NOMO-1 (cell line): ENCODE measurements around the gene PDLIM4.

Experiments
- DNase-seq, 2 experiments: peaks; one replicate each; lab custom pipeline; 2025; ENCODE audit not compliant: unreplicated experiment in 2 of 2; lab: John Stamatoyannopoulos, UW

Gene PDLIM4

GRCh38 chr5:132266031-132266835 is 8.7 kb downstream of the PDLIM4 start:
- no peak for DNase-seq

DNA sequence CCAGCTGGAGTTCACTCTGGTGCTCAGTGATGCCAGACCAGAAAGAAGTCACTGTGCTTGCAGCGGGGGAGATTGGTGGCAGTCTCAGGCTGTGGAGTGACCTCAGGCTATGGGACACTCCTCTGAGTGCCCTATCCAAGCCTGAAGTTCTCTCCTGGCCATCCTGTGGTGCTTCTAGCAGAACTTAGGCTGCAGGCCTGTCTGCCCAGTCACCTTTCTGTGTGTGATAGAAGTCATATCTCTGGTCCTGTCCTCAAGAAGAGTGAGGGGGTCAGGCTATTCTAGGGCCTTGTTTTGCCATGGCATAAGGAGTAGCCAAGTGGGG is 9.3 kb downstream of the PDLIM4 start:
- DNase-seq = no peak

- DNase-seq = no peak
Observed at GRCh38 chr5:132267166-132267739, 9.8 kb downstream of the PDLIM4 start.

- DNase-seq = no peak
Observed at GRCh38 chr5:132267931-132268768, 10.7 kb downstream of the PDLIM4 start.

- no peak for DNase-seq
Observed at GRCh38 chr5:132268769-132269551, 11.5 kb downstream of the PDLIM4 start.

DNA sequence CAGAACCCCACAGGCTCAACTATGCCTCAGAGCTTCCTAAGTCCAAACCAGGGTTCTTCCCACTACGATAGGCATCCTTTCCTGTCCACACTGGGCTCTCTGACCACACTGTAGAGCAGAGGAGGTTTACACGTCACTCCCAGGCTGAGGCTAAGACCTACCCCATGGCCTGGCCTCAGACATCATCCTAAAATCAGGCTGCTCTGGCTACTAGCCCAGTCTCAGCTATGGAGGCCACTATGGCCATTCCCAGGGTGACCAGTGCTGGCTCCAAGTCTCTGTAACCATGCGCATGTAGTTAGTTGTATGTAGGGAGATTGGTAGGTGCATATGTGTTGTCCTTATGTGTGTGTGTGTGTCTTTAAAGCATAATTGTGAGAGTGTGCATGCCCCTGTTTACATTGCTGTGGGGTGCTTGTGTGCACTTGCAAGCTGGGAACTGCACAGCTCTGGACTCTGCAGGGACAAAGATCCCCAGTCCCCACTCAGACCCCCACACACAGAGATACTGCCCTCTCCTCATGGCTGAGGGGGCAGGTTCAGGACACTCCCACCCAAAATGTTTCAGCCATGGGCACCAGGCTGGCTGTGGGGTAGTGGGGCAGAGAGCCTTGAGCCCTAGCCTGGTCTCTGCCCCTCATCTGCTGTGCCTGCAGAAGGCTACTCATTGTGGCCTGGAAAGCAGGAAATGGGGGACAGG is 12.3 kb downstream of the PDLIM4 start:
- no peak for DNase-seq

DNA sequence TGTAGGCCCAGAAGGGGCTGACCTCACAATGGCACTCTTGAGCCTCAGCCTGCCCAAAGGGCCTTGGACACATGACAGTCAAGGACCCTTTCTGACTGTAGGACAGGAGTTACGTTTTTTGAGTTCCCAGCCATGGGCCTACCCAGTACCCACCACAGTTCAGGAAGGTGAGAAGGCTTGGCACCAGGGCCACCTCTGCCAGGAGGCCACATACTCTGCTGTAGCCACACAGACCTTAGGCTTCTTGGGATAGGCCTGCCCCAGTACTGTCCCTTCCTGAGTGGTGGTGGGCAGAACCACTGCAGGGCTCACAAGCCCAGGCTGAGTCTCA is 12.8 kb downstream of the PDLIM4 start:
- DNase-seq = no peak

- no peak for DNase-seq
Observed at GRCh38 chr5:132270706-132271105, 13.2 kb downstream of the PDLIM4 start.

GRCh38 chr5:132271251-132272246 is 14.1 kb downstream of the PDLIM4 start:
- DNase-seq = no peak

DNA sequence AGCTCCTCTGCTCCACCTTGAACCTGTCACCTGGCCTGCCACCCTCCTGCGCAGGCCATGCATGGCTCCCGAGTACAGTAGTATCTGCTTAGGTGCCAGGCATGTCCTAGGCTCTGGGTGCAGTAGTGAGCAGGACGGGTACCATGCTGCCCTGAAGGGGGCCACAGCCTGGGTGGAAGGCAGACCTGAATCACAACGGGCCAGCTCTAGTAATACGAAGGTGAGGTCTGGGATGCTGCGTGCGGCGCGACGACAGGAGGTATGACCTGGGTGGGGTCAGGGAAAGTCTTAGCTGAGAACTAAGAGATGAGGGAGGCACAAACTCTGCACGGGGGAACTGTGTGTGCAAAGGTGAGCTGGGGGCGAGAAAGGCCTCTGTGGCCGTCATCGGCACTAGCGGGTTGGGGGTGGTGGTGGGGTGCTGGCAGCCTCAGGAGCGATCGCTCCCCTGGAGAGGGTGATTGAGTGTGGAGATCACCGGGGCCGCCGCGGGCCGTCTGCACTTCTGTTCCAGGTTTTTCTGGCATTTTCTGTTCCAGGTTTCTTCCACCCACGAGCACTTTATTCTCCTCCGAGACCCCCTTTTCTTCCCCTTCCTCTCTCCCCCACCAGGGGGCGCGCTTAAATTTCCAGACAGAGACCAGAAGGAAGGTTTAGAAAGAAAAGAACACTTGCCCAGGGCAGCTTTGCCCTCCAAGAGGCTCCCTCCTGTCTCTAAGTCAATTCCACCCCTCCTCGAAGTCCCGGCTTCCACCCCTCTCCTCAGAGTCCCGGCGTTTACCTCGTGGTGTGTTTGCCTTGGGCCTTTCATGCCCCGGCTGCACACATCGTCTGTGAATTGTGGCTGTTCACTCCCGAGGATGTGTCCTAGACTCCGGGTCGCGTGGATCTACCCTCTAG is 15.1 kb downstream of the PDLIM4 start:
- peak; percentile 12 to 56 for DNase-seq

GRCh38 chr5:132273631-132274030 is 16.1 kb downstream of the PDLIM4 start:
- no peak for DNase-seq

- no peak for DNase-seq
Observed at GRCh38 chr5:132274050-132274792, 16.7 kb downstream of the PDLIM4 start.

DNA sequence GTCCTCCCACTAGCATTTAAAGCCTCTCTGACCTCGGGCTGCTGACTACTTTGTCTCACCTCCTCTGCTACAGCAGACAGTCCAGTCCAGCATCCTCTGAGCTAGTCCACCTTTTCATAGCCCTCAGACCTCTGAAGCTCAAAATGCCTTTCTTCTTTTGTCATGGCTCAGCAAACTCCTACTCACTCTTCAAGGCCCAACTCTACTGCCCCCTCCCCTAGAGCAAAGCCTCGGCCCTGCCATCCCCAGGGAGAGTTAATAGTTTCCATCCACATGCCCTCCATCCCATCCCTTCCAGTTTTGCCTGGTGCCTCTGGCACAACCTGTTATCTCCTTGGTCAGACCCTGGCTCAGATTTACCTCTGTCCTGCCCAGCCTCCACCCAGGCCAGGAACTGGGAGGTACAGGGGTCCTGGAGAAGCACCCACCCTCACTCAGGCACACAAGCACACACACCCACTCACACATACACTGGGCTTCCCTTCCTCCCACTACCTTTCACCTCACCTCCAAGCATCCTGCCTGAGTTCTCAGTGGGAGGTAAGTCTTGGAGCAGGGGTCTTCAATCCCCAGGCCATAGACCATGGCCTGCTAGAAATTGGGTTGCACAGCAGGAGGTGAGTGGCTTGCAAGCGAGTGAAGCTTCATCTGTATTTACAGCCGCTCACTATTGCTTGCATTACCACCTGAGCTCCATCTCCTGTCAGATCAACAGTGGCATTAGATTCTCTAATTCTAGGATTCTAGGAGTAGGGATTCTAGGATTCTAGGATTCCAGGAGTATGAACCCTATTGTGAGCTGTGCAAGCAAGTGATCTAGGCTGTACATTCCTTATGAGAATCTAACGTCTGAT is 18.1 kb downstream of the PDLIM4 start:
- no peak for DNase-seq

DNA sequence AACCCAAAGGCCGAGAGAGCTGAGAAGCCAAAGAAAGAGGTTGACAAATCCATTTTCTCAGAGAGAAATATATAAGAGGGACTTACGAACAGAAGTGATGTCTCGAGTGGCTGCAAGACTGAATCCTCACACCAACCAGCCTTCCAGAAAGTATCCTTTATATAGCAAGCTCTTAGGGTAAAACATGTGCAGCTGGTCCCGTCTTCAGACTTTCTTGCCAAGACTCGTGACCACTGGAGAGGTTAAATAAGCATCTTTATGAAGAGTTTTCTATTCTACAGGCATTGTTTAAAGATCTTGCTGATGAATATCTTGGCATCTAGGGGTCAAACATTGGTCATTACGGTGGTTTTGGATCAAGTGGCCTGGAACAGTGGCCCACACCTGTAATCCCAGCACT is 19.8 kb downstream of the PDLIM4 start:
- DNase-seq = no peak

DNA sequence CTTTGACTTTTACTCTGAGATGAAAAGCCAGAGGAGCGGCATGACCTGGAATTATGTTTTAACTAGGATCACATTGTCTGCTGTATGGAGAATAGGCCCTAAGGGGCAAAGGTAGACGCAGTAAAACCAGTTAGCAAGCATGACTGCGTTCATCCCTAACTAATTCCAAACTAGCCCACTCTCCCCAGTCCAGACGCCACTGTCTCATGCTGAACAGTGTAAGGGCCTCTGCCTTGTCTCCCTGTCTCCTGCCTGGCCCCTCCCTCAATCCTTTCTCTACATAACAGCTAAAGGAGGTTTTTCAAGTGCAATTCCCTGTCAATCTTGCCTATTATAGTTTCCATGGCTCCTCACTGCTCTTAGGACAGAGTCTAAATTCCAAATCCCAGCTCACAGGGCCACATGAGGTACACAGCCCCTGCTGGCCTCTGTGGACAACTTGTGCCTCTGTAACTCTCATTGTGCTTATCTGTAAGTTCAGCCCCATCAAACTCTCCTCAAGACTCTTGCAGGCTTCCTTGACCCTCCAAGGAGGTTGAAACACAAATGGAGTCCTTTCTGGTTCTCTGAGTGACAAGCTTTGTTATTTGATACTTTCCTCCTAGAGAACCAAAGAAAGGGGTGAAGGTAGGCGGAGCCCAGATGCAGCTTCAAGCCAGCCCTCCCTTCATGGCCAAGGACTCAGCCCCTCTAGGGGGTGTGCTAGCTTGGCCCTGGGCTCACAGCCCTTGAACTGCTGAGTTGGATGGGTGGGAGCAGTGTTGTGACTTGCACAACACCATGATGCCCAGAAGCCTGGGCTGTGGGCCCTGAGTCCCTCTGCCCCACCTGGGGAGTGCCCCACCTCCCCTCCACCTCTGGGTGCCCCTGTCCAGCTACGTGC is 20.7 kb downstream of the PDLIM4 start:
- no peak for DNase-seq

GRCh38 chr5:132279801-132280200 is 22.3 kb downstream of the PDLIM4 start:
- DNase-seq = no peak
